Smooth muscle cell (in vitro differentiated cells): ENCODE data around the gene GNA12. TPM values are rescaled to one million over a fixed set of nuclear protein-coding genes. Genes with fewer than 3 reads are reported as not detected.
"Not testable (repeated sequence)": the region's sequence is repeated elsewhere in the genome, so short reads cannot be mapped to it uniquely, and the experiment has no call there.

ENCODE experiments used
- DNase-seq: peaks from one replicate; lab custom pipeline; 2025; ENCODE audit not compliant: unreplicated experiment; lab: John Stamatoyannopoulos, UW
- H2AFZ ChIP-seq: fragments of 200-600 bp; sonication (generic); 2 replicates; pipeline ENCODE4 v1.6.0; 2016; ENCODE audit warnings: antibody characterized with exemption, low read depth, mild to moderate bottlenecking
- H3F3A ChIP-seq: fragments of 200-600 bp; sonication (generic); 2 replicates; pipeline ENCODE4 v1.6.0; 2017; ENCODE audit warnings: antibody characterized with exemption, low read depth
- H3K27ac ChIP-seq: fragments of 200-600 bp; sonication (generic); 2 replicates; pipeline ENCODE4 v1.5.1; 2016; ENCODE audit warnings: low read depth, mild to moderate bottlenecking
- H3K27me3 ChIP-seq: fragments of 200-600 bp; sonication (generic); 2 replicates; pipeline ENCODE4 v1.6.1; 2016; ENCODE audit warnings: low read depth, mild to moderate bottlenecking
- H3K36me3 ChIP-seq: fragments of 200-600 bp; sonication (generic); 2 replicates; pipeline ENCODE4 v1.5.1; 2016; ENCODE audit warnings: low read depth
- H3K4me1 ChIP-seq: fragments of 200-600 bp; sonication (generic); 2 replicates; pipeline ENCODE4 v1.5.1; 2016; ENCODE audit warnings: low read depth
- H3K4me2 ChIP-seq: fragments of 200-600 bp; sonication (generic); 2 replicates; pipeline ENCODE4 v1.6.0; 2016; ENCODE audit warnings: mild to moderate bottlenecking
- H3K4me3 ChIP-seq: fragments of 200-600 bp; sonication (generic); 2 replicates; pipeline ENCODE4 v1.5.1; 2016; ENCODE audit warnings: mild to moderate bottlenecking
- H3K79me2 ChIP-seq: fragments of 200-600 bp; sonication (generic); 2 replicates; pipeline ENCODE4 v1.6.0; 2016; ENCODE audit warnings: low read depth, mild to moderate bottlenecking
- H3K9ac ChIP-seq: fragments of 200-600 bp; sonication (generic); 2 replicates; pipeline ENCODE4 v1.6.0; 2016; ENCODE audit warnings: low read depth
- H3K9me3 ChIP-seq: fragments of 200-600 bp; sonication (generic); replicated peaks from 2 replicates; pipeline ENCODE4 v1.5.1; 2016; ENCODE audit warnings: low read depth
- H4K20me1 ChIP-seq: fragments of 200-600 bp; sonication (generic); 2 replicates; pipeline ENCODE4 v1.6.0; 2016; ENCODE audit warnings: low read depth
- CTCF ChIP-seq: fragments of 200-600 bp; sonication (generic); IDR thresholded peaks from 2 replicates; pipeline ENCODE4 v1.5.1; 2017; ENCODE audit warnings: borderline replicate concordance, mild to moderate bottlenecking, antibody characterized with exemption; ENCODE audit not compliant: insufficient read depth, poor library complexity, severe bottlenecking
- WGBS: methylation state at CpG from one replicate; pipeline ENCODE4 v1.1.7; 2016; ENCODE audit warnings: low lambda C conversion rate; 5-methylcytosine and 5-hydroxymethylcytosine counted together
- polyA plus RNA-seq: library from polyadenylated mRNA; unstranded; fragments of >200 nt; fragmentation: Nextera tagmentation; extraction: Ambion mirVana; gene quantifications from 2 replicates; pipeline ENCODE4 v1.2.1, GENCODE V29; 2016
- total RNA-seq: library from RNA; depleted of rRNA; stranded (reverse); fragments of >200 nt; gene quantifications from 2 replicates; pipeline ENCODE4 v1.2.3, GENCODE V29; 2014

GNA12 gene
- total and polyA plus RNA-seq, 2 experiments from 2014 or later, result 20.3 to 34.7 TPM

- Histone ChIP-seq H3K9me3 (no peaks in the 10 kb centered on the region), H3K27ac (no peak overlapping the region), H3K4me1 (no peaks in the 10 kb centered on the region), H3K79me2 (peaks cover 51% of the 10 kb centered on the region), H3F3A (no peaks in the 10 kb centered on the region), H3K9ac (no peak overlapping the region), H3K36me3 (no peaks in the 10 kb centered on the region), H2AFZ (no peak overlapping the region), H3K4me2 (no peak overlapping the region), H3K27me3 (no peaks in the 10 kb centered on the region), H3K4me3 (no peak overlapping the region), H4K20me1 (peaks cover 60% of the 10 kb centered on the region)
- TF ChIP-seq CTCF, result no peak
- no peak for DNase-seq
- 76% methylated on average over 18 of the region's 18 CpGs for WGBS
These were observed 106.2 kb downstream of the GNA12 start for GRCh38 chr7:2737771-2738540.

- 93% methylated on average over 15 of the region's 15 CpGs for WGBS
- not testable (repeated sequence) for H3K4me1 ChIP-seq, H2AFZ ChIP-seq, H3K27me3 ChIP-seq, H3K9me3 ChIP-seq, H3K4me3 ChIP-seq, H3K27ac ChIP-seq, H3F3A ChIP-seq, H3K36me3 ChIP-seq, H3K4me2 ChIP-seq, H3K9ac ChIP-seq, DNase-seq
- peaks cover 47% of the 10 kb centered on the region for H3K79me2 ChIP-seq
- peaks cover 60% of the 10 kb centered on the region for H4K20me1 ChIP-seq
These were observed 106.9 kb downstream of the GNA12 start for GRCh38 chr7:2737005-2737743.

GRCh38 chr7:2736411-2736914, 107.6 kb downstream of the GNA12 start:
- Histone ChIP-seq H3K27me3 (no peaks in the 10 kb centered on the region), H3F3A (peaks cover 6% of the 10 kb centered on the region), H2AFZ (no peak overlapping the region), H3K4me3 (no peak overlapping the region), H3K9ac (no peak overlapping the region), H3K36me3 (no peaks in the 10 kb centered on the region), H3K9me3 (no peaks in the 10 kb centered on the region), H3K27ac (no peak overlapping the region), H3K4me1 (no peaks in the 10 kb centered on the region), H3K79me2 (peaks cover 42% of the 10 kb centered on the region), H3K4me2 (no peak overlapping the region), H4K20me1 (peaks cover 56% of the 10 kb centered on the region)
- DNase-seq, result no peak
- 97% methylated on average over 17 of the region's 17 CpGs for WGBS
- no peak for TF ChIP-seq CTCF

- H2AFZ ChIP-seq, result no peak overlapping the region
- no peaks in the 10 kb centered on the region for H3K36me3 ChIP-seq
- no peaks in the 10 kb centered on the region for H3K4me1 ChIP-seq
- no peak overlapping the region for H3K27ac ChIP-seq
- H4K20me1 ChIP-seq, result peaks cover 50% of the 10 kb centered on the region
- no peak overlapping the region for H3K4me2 ChIP-seq
- no peak for DNase-seq
- 91% methylated on average over 13 of the region's 13 CpGs for WGBS
- no peaks in the 10 kb centered on the region for H3K9me3 ChIP-seq
- H3K79me2 ChIP-seq, result peaks cover 37% of the 10 kb centered on the region
- H3K9ac ChIP-seq, result no peak overlapping the region
- no peak for TF ChIP-seq CTCF
- H3F3A ChIP-seq, result peaks cover 6% of the 10 kb centered on the region
- no peaks in the 10 kb centered on the region for H3K27me3 ChIP-seq
- no peak overlapping the region for H3K4me3 ChIP-seq
These were observed 108.4 kb downstream of the GNA12 start for GRCh38 chr7:2735744-2736143.
